Stimulated activated CD8-positive, alpha-beta memory T cell treated with anti-CD3 and anti-CD28 coated beads, Interleukin-2, amount 100 ng/mL, for 1 hour (primary cell): ENCODE measurements around the gene EPG5.
"Not testable (repeated sequence)": the region's sequence is repeated elsewhere in the genome, so short reads cannot be mapped to it uniquely, and the experiment has no call there.

Source experiments
- DNase-seq, 2 donors: peaks; one replicate each; pipeline ENCODE4 v3.0.0-alpha.2; 2020; ENCODE audit warnings: low read depth in 2 of 2

The EPG5 gene

DNA sequence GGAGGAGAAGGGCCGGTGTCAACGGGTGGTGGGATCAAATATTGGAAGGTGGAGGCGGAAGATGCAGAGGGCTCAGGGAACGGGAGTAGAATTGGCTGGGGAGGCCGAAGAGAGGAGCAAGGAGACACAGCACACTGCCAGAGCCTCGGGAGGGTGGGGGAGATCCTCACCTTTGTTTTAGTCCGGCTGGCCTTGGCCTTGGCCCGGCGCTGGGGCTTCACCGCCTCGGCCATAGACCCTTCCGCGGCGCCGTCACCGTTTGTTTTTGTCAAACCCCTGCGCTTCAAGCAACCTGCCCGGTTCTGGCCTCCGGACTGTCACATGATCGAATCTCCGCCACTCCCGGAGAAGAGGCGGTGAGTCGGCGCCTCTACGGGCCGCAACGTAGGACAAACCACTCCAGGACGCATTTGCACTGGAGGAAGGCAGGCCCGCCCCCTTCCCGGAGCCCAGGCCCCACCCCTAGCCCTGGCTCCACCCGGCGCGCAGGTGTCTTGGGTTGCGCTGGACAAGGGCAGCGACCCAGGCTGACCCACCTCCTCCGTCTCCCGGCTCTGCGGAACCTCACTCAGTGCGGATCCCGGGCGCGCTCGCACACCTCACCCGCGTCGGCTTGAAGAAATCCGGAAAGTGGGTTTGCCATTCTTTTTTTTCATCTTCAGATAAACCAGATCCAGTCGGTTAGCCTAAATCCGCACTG is at the start of gene EPG5:
Gene EPG5, minus strand, starts transcription at position 323 of the 700 bp plus-strand sequence. Its CDS starts 90 bp downstream, at position 233.
- peak; percentile 76 to 83 for DNase-seq

- no peak for DNase-seq
Observed at GRCh38 chr18:46013484-46014189, 46.5 kb upstream of the EPG5 start.

- no peak for DNase-seq
Observed at GRCh38 chr18:46010676-46011075, 43.5 kb upstream of the EPG5 start.

- DNase-seq: no peak
Observed at GRCh38 chr18:46010050-46010449, 42.9 kb upstream of the EPG5 start.

DNA sequence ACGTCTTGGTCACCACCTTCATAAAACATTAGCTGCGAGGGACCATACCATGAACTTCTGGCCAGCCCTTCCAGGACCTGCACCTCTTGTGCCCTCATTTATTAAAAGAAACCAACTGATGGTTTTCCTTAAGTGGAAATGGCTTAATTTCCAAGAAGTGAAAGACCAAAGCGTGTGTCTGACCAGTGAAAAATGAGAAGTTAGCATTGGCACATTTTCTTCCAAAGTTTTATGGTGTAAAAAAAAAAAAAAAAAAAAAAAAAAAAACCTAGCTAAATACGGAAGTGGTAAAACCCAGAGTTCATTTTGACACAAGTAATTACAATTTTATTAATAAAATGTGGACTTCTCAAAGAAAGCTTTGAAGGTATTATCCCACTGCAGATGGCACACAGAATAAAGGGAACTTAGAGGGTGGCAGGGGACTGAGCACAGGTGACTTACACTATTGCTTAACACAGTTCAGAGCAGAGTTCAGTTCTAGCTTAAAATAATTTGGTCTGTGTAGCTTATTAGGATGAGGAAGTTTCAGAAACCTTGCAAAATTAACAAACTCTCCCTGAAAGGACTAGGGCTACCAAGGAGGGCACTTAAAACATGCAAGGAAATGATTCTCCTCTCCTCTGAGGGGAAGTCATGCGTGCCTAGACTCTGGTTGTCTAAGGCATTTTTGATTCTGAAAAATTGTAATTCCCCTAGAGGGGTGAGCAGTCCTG is 42.2 kb upstream of the EPG5 start:
- DNase-seq: no peak

- no peak for DNase-seq
Observed at GRCh38 chr18:46008531-46008930, 41.4 kb upstream of the EPG5 start.

DNA sequence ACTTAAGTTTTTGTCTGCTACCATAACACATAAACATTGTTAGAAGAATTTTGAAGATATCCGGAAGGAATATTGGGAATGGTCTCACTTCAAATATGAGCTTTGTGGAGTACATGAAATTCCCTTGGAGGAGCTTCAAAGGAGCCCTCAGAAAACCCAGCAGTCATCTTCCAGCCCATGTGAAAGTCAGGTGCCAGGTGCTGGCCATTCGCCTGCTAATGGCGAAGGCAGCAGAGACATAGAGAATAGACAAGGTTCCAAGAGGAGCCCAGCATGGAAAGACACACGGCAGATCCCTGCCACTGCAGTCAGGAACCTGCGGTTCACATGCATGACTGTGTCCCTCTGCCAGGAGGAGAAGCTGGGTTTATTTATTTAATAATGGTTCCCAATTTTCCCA is 40.0 kb upstream of the EPG5 start:
- DNase-seq: no peak

GRCh38 chr18:46002934-46003333 is 35.8 kb upstream of the EPG5 start:
- no peak for DNase-seq

DNA sequence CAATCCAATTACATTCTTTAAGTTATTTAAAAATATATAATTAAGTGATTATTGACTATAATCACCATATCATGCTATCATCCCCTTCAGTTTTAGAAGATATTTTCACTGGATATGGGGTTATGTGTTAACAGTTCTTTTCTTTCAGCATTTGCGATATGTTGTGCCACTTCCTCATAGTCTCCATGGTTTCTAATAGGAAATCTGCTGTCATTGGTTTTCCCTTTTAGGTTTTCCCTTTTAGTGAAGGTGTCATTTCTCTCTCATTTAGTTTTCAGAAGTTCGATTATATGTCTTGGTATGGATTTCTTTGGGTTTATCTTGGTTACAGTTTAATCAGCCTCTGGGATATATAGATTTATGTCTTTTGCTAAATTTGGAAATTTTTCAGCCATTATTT is 34.8 kb upstream of the EPG5 start:
- no peak for DNase-seq

- no peak for DNase-seq
Observed at GRCh38 chr18:46001074-46001473, 33.9 kb upstream of the EPG5 start.

DNA sequence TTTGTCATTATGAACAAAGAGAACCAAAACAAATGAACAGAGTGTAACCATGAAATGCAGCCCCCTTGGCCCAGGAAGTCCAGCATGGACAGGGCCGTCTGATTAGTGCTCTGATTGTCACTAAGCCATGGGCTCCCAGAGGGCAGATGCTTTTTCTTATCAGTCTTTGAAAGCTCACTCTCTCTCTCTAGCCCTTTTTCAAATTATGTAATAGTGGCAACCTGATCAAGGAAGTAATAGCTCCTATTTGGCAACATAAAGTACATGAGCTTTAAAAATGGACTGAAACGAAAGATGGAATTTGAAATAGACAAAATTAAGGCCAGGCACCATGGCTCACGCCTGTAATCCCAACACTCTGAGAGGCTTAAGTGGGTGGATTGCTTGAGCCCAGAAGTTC is 32.4 kb upstream of the EPG5 start:
- no peak for DNase-seq

DNA sequence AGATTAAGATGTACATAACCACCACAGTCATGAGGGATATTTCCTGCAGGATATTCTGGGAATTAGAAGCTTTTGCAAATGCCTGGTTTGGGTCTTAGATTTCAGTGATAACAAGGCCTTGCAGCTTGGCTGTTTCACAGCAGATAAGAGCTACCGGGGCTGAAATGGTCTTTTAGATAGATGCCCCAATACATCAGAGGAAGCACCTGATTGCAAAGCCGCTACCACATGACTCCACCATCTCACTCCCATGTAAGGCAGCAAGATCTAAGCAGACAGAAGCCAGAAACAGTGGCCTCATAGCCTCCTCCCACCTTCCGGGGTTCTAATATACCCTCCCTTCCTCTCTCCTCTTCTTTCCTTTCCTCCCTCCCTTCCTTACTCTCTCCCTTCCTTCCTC is 31.1 kb upstream of the EPG5 start:
- DNase-seq: peak in 1 of 2 donors; percentile 2

- peak in 1 of 2 donors; percentile 4 for DNase-seq
Observed at GRCh38 chr18:45997700-45998151, 30.6 kb upstream of the EPG5 start.

DNA sequence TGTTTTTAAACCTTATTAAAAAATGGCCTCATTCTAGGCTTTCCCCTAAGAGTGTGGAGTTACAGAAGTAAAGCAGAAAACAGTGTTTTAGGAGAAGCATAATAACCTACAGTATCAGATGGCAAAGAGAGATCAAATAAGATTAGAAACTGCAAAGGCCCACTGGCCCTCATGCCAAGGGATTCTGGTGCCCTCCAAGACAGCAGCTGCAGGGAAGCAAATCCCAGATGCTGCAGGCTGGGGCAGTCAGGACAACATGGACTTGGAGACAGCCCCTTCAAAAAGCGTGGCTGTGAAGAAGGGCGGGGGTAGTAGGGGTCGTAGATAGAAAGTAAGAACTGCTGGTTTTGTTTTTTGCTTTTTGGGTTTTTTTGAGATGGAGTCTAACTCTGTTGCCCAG is 28.3 kb upstream of the EPG5 start:
- DNase-seq: no peak

- DNase-seq: no peak
Observed at GRCh38 chr18:45993438-45993837, 26.3 kb upstream of the EPG5 start.

DNA sequence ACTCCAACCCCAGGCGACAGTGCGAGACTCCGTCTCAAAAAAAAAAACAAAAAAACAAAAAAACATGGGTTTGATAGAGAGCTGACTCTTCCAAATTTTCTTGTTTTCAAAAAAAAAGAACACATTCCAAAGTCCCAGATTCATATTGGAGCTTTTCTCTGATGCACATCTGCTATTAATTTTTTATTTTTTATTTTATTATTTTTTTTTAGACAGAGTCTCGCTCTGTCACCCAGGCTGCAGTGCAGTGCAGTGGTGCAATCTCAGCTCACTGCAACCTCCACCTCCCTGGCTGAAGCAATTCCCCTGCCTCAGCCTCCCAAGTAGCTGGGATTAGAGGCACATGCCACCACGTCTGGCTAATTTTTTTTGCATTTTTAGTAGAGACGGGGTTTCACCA is 25.4 kb upstream of the EPG5 start:
- DNase-seq: not testable (repeated sequence)

GRCh38 chr18:45991788-45992187 is 24.7 kb upstream of the EPG5 start:
- no peak for DNase-seq

DNA sequence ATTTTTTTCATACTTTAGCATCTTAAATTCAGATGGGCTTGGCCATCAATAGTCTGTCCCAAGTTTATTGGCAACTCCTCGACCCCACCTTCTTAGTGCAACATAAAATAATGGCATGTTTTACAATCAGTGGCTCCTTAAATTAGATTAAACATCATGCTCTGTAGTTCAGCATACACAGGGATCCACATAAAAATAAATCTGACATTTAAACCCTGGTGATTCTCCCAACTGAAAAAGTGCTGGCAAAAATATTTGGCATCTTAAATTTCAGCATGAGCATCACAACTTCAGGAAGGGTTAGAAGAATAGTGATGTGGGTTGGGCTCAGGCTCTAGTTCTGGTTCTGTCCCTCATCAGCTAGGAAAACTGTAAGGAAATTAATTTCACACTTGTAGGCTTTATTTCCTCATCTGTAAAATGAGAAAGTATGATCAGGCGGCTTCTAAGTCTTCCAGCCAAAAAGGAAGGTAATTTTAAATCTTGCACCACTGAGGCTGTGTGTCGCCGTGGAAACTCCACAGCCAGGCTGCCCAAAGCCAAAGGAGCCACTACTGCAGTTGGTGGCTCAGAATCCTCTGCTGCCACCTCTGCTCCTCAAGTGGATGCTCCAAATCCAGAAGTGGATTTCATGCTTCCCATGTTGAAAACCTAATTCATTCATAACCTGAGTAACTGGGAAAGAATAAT is 17.6 kb upstream of the EPG5 start:
- no peak for DNase-seq

DNA sequence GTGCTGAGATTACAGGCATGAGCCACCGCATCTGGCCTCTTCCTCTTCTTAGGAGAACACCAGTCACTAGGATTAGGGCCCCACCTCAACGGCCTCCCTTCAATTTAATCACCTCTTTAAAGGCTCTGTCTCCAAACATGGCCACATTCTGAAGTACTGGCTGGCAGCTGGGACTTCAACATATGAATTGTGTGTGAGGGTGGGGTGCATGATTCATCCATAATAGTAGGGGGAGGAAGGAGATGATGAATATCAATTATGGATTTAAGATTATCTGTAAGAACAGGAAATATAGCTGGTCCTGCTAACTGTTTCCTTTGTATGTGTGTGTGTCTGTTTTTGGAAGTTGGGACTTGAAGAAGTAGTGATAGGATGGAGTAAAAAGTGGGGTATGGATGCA is 14.7 kb upstream of the EPG5 start:
- no peak for DNase-seq

DNA sequence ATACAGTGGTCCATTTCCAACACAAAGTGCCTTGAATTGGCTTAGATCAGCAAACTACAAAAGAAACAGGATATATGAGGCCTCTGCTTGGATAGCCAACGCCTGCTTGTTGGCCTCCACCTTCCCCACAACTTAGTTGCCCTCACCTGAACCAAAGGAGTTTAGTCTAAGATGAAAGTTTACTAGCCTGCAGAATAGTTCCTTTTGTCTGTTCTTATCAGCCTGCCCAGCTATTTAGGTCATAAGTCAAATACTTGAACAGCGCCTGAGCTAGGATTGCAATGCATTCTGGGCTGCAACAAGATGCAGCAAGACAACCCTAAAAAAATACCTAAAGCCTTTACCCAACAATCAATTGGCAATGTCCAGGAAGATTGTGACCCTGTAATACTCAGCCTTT is 13.1 kb upstream of the EPG5 start:
- DNase-seq: no peak

DNA sequence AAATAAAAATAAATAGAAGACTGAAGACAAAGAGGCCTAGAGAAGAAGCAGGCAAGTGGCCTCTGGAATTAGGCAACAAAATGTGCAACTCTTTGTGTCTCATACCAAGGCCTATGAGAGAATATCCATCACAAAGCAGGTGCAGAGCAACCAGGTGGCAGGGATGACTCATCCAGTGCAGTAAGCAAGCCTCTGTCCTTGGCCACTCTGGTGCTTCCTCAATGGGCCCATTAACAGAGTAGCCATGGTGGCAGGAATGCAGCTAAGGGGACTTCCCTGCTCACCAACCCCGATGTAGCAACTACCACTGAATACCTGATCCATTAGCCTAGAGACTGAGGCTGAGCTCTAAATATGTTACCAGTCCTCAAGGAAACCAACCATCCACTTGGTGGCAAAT is 11.0 kb upstream of the EPG5 start:
- no peak for DNase-seq

GRCh38 chr18:45976974-45977373 is 9.8 kb upstream of the EPG5 start:
- DNase-seq: no peak
